Liver (tissue), 9 donors: ENCODE data around the gene NUDT16. TPM values are rescaled to one million over a fixed set of nuclear protein-coding genes. Genes with fewer than 3 reads are reported as not detected.

ENCODE experiments used
- DNase-seq: peaks from one replicate; pipeline ENCODE4 v3.0.0-alpha.2; 2017; ENCODE audit warnings: low spot score
- H3K27ac ChIP-seq, 2 donors: one replicate each; pipeline ENCODE4 v1.7.0; 2013; ENCODE audit warnings: inconsistent platforms in 2 of 2, low read length in 2 of 2, control low read depth in 1 of 2, low read depth in 1 of 2, mild to moderate bottlenecking in 1 of 2
- H3K27me3 ChIP-seq, 4 donors: one replicate each; pipeline versions ENCODE4 v1.6.1 to v1.7.0; 2013; ENCODE audit warnings: low read length in 3 of 4, inconsistent platforms in 1 of 4, mild to moderate bottlenecking in 1 of 4, moderate library complexity in 1 of 4; ENCODE audit not compliant: control insufficient read depth in 4 of 4, insufficient read depth in 4 of 4
- H3K36me3 ChIP-seq, 4 donors: one replicate each; pipeline versions ENCODE4 v1.6.1 to v1.7.0; 2013; ENCODE audit warnings: low read length in 3 of 4, mild to moderate bottlenecking in 3 of 4, low read depth in 1 of 4, moderate library complexity in 1 of 4; ENCODE audit not compliant: control insufficient read depth in 4 of 4, insufficient read depth in 3 of 4
- H3K4me1 ChIP-seq, 4 donors: one replicate each; pipeline versions ENCODE4 v1.6.1 to v1.7.0; 2013; ENCODE audit warnings: low read length in 3 of 4, mild to moderate bottlenecking in 3 of 4, moderate library complexity in 1 of 4; ENCODE audit not compliant: control insufficient read depth in 4 of 4, insufficient read depth in 4 of 4
- H3K4me3 ChIP-seq, 3 donors: one replicate each; pipeline versions ENCODE4 v1.6.1 to v1.7.0; 2013; ENCODE audit warnings: low read length in 3 of 3, control low read depth in 1 of 3, low read depth in 1 of 3, mild to moderate bottlenecking in 1 of 3
- H3K9ac ChIP-seq, 2 donors: one replicate each; pipeline ENCODE4 v1.7.0; 2013; ENCODE audit warnings: low read length in 2 of 2, mild to moderate bottlenecking in 2 of 2, moderate library complexity in 2 of 2, control low read depth in 1 of 2, low read depth in 1 of 2
- H3K9me3 ChIP-seq, 4 donors: one replicate each; pipeline versions ENCODE4 v1.6.1 to v1.7.0; 2013; ENCODE audit warnings: low read length in 3 of 4; ENCODE audit not compliant: control insufficient read depth in 4 of 4
- ATF3 ChIP-seq: IDR thresholded peaks from 2 replicates; pipeline ENCODE4 v1.6.1; 2016; ENCODE audit warnings: antibody characterized with exemption
- CTCF ChIP-seq: fragments of 150-350 bp; IDR thresholded peaks from 2 replicates; pipeline ENCODE4 v1.5.1; 2017; ENCODE audit warnings: improper control_type of control experiment, low read depth, low read length; ENCODE audit not compliant: missing input control
- FOXA2 ChIP-seq: IDR thresholded peaks from 2 replicates; pipeline ENCODE4 v1.6.1; 2016; ENCODE audit warnings: antibody characterized with exemption
- GABPA ChIP-seq, 2 donors: IDR thresholded peaks in 1 of 2; conservative IDR thresholded peaks in 1 of 2; 2 replicates each; pipeline ENCODE4 v1.6.1; 2016; ENCODE audit warnings: antibody characterized with exemption in 2 of 2, mild to moderate bottlenecking in 1 of 2, moderate library complexity in 1 of 2
- HNF4A ChIP-seq, 2 donors: conservative IDR thresholded peaks; 2 replicates each; pipeline ENCODE4 v1.6.1; 2016; ENCODE audit warnings: antibody characterized with exemption in 2 of 2, mild to moderate bottlenecking in 2 of 2
- HNF4G ChIP-seq: IDR thresholded peaks from 2 replicates; pipeline ENCODE4 v1.6.1; 2016; ENCODE audit warnings: antibody characterized with exemption
- JUND ChIP-seq, 2 donors: IDR thresholded peaks; 2 replicates each; pipeline ENCODE4 v1.6.1; 2016; ENCODE audit warnings: antibody characterized with exemption in 2 of 2
- MAX ChIP-seq: IDR thresholded peaks from 2 replicates; pipeline ENCODE4 v1.6.1; 2016; ENCODE audit warnings: antibody characterized with exemption
- NR2F2 ChIP-seq: IDR thresholded peaks from 2 replicates; pipeline ENCODE4 v1.6.1; 2016; ENCODE audit warnings: antibody characterized with exemption
- RAD21 ChIP-seq, 2 donors: IDR thresholded peaks; 2 replicates each; pipeline ENCODE4 v1.6.1; 2016; ENCODE audit warnings: antibody characterized with exemption in 2 of 2, mild to moderate bottlenecking in 2 of 2
- RXRA ChIP-seq, 2 donors: IDR thresholded peaks; 2 replicates each; pipeline ENCODE4 v1.6.1; 2017 to 2018; ENCODE audit warnings: antibody characterized with exemption in 2 of 2, mild to moderate bottlenecking in 1 of 2
- SP1 ChIP-seq: IDR thresholded peaks from 2 replicates; pipeline ENCODE4 v1.6.1; 2018; ENCODE audit warnings: antibody characterized with exemption, mild to moderate bottlenecking
- TAF1 ChIP-seq: conservative IDR thresholded peaks from 2 replicates; pipeline ENCODE4 v1.6.1; 2016; ENCODE audit warnings: antibody characterized with exemption, mild to moderate bottlenecking
- YY1 ChIP-seq: IDR thresholded peaks from 2 replicates; pipeline ENCODE4 v1.6.1; 2016; ENCODE audit warnings: antibody characterized with exemption, mild to moderate bottlenecking
- ZBTB33 ChIP-seq: IDR thresholded peaks from 2 replicates; pipeline ENCODE4 v1.6.1; 2016; ENCODE audit warnings: antibody characterized with exemption
- WGBS: extraction: QIAGEN DNeasy Blood & Tissue Kit; methylation state at CpG from one replicate; pipeline ENCODE4 v1.1.7; 2013; 5-methylcytosine and 5-hydroxymethylcytosine counted together
- polyA plus RNA-seq, 2 donors: library from polyadenylated mRNA; stranded (reverse) in 1 of 2; unstranded in 1 of 2; fragments of 200-250 nt in 1 of 2; fragments of >200 nt in 1 of 2; fragmentation: Nextera tagmentation in 1 of 2; extraction: Ambion mirVana in 1 of 2; gene quantifications; one replicate each; pipeline versions ENCODE4 v1.2.1 to v1.2.3, GENCODE V29; 2013 to 2015
- total RNA-seq, 2 donors: library from RNA; depleted of rRNA; stranded (reverse); fragments of >200 nt; gene quantifications; one replicate each; pipeline ENCODE4 v1.2.3, GENCODE V29; 2014
- donor health status: healthy.
- donor health status: healthy.
- donor health status: healthy.
- donor health status: healthy.
- donor health status: healthy.

The NUDT16 gene
- total and polyA plus RNA-seq, 4 donors: 11.3 to 33.0 (median 17.1) TPM

- H3K4me3 ChIP-seq: no peak overlapping the region
- peaks cover 0 to 6% (median 1%) of the 10 kb centered on the region in 4 donors for H3K4me1 ChIP-seq
- no peak for DNase-seq
- no peak overlapping the region for H3K27ac ChIP-seq
- no peak for TF ChIP-seq GABPA (IDR thresholded peaks at IDR 0.05 in 1 of 2, conservative IDR thresholded peaks at IDR 0.05 in 1 of 2)
- TF ChIP-seq RXRA (IDR thresholded peaks at IDR 0.05): no peak
- TF ChIP-seq JUND (IDR thresholded peaks at IDR 0.05): no peak
- 92% methylated on average over 5 of the region's 5 CpGs for WGBS
- no peaks in the 10 kb centered on the region for H3K27me3 ChIP-seq
- no peak overlapping the region for H3K9ac ChIP-seq
- H3K9me3 ChIP-seq: no peaks in the 10 kb centered on the region
- no peaks in the 10 kb centered on the region for H3K36me3 ChIP-seq
Observed at GRCh38 chr3:131349454-131349853, 32.1 kb upstream of the NUDT16 start.

- no peaks in the 10 kb centered on the region for H3K27me3 ChIP-seq
- H3K4me1 ChIP-seq: peaks cover 0 to 6% (median 1%) of the 10 kb centered on the region in 4 donors
- 74% methylated on average over 4 of the region's 4 CpGs for WGBS
- H3K9ac ChIP-seq: no peak overlapping the region
- TF ChIP-seq NR2F2 (peak; percentile 63), FOXA2 (no peak), RXRA (IDR thresholded peaks at IDR 0.05) (peak; percentile 57 to 72), JUND (IDR thresholded peaks at IDR 0.05) (peak; percentile 64 to 70), HNF4G (no peak), RAD21 (IDR thresholded peaks at IDR 0.05) (peak in 1 of 2 donors; percentile 5), HNF4A (conservative IDR thresholded peaks at IDR 0.05) (peak; percentile 15 to 26), SP1 (peak; percentile 14)
- peak; percentile 50 for DNase-seq
- no peaks in the 10 kb centered on the region for H3K36me3 ChIP-seq
- H3K9me3 ChIP-seq: no peaks in the 10 kb centered on the region
- H3K4me3 ChIP-seq: no peak overlapping the region
- H3K27ac ChIP-seq: no peak overlapping the region
Observed at GRCh38 chr3:131349946-131350347, 31.6 kb upstream of the NUDT16 start.

- DNase-seq: no peak
- 96% methylated on average over 1 of the region's 1 CpG for WGBS
- Histone ChIP-seq H3K27me3 (no peaks in the 10 kb centered on the region), H3K9ac (no peak overlapping the region), H3K9me3 (no peaks in the 10 kb centered on the region), H3K4me1 (peaks cover 0 to 6% (median 1%) of the 10 kb centered on the region in 4 donors), H3K36me3 (no peaks in the 10 kb centered on the region), H3K27ac (no peak overlapping the region), H3K4me3 (no peak overlapping the region)
- no peak for TF ChIP-seq HNF4G
- TF ChIP-seq NR2F2: no peak
- TF ChIP-seq SP1: no peak
- TF ChIP-seq RXRA (IDR thresholded peaks at IDR 0.05): no peak
- TF ChIP-seq MAX: no peak
Observed at GRCh38 chr3:131350506-131350905, 31.1 kb upstream of the NUDT16 start.

GRCh38 chr3:131353016-131353877 is 28.3 kb upstream of the NUDT16 start:
- Histone ChIP-seq H3K9ac (no peak overlapping the region), H3K27ac (no peak overlapping the region), H3K36me3 (no peaks in the 10 kb centered on the region), H3K4me1 (peaks cover 0 to 6% (median 1%) of the 10 kb centered on the region in 4 donors), H3K27me3 (no peaks in the 10 kb centered on the region), H3K9me3 (no peaks in the 10 kb centered on the region), H3K4me3 (no peak overlapping the region)
- WGBS: 72% methylated on average over 2 of the region's 2 CpGs
- TF ChIP-seq RXRA (IDR thresholded peaks at IDR 0.05) (no peak), RAD21 (IDR thresholded peaks at IDR 0.05) (no peak), CTCF (no peak), ATF3 (no peak), YY1 (no peak), GABPA (IDR thresholded peaks at IDR 0.05 in 1 of 2, conservative IDR thresholded peaks at IDR 0.05 in 1 of 2) (no peak), NR2F2 (no peak), JUND (IDR thresholded peaks at IDR 0.05) (no peak), ZBTB33 (no peak), MAX (no peak), HNF4A (conservative IDR thresholded peaks at IDR 0.05) (no peak), FOXA2 (no peak), TAF1 (no peak)
- no peak for DNase-seq
